Astrocyte of the cerebellum (primary cell): ENCODE results near the gene SPIN4.

Experiments used
- DNase-seq: peaks from one replicate; pipeline ENCODE4 v3.0.0-alpha.2; 2011; ENCODE audit warnings: low read depth
- H3K4me3 ChIP-seq: 2 replicates; pipeline ENCODE4 v1.5.1; 2011; ENCODE audit warnings: mild to moderate bottlenecking, low read depth, low read length, moderate library complexity
- CTCF ChIP-seq: IDR thresholded peaks from 2 replicates; pipeline ENCODE4 v1.5.1; 2012; ENCODE audit warnings: low read length, low read depth, moderate library complexity, mild to moderate bottlenecking; ENCODE audit errors: missing control alignments
- in situ Hi-C: cut with HindIII; loops from 2 replicates; pipeline ENCODE4 v1.10.0; 2017; ENCODE audit warnings: low sequenced_read_pairs

Gene SPIN4

DNA sequence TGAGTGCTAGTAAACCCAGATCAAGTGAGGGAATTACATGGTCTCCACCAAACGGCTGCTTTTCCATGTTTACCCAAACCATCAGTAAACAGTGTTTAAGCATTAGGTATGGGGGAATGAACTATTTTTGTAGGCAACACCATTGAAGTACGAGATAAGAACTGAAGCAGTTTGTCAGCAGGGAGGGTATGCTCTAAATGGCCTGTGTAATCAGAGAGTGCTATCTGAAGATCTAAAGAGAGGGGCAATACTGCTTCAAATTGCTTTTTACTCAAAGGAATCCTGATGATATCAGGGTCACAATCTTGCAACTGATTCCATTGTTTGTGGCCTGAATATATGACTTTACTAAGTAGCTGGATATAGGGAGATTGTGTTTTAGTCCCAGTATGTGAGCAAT is 10.4 kb upstream of the SPIN4 start:
- no peak overlapping the region for H3K4me3 ChIP-seq
- in situ Hi-C loops, result no loop called here
- TF ChIP-seq CTCF, result no peak
- DNase-seq, result no peak

GRCh38 chrX:63354484-63354883 is 3.4 kb upstream of the SPIN4 start:
- in situ Hi-C loops, result no loop called here
- no peak for TF ChIP-seq CTCF

DNA sequence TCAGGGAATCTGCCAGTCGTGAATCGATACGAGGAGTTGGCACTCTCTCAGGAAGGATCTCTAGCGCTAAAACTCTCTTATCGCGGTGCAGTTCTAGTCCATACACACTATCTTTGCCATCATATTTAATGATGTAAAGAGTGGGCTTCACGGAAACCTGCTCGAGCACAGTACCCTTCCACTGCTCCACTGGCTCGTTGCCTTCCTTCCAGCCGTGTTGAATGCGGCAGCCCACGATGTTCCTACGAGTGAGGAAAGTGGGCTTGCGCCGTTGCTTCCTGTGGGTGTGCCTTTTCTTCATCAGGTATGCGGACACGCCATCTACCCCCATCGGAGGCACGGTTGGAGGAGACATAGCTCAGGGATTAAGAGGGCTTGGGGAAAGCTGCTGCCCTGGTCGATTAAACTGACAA is 661 bp downstream of the SPIN4 start:
- TF ChIP-seq CTCF, result no peak
- DNase-seq, result no peak
- H3K4me3 ChIP-seq, result peak overlapping the region; percentile 60
- in situ Hi-C loops, result no loop called here

More at GRCh38 chrX:63354484-63354883, 3.4 kb upstream of the SPIN4 start:
- H3K4me3 ChIP-seq, result no peak overlapping the region
- no peak for DNase-seq

GRCh38 chrX:63349307-63349706 is 1.8 kb downstream of the SPIN4 start:
- in situ Hi-C loops, result no loop called here
- TF ChIP-seq CTCF, result no peak
- DNase-seq, result no peak
- H3K4me3 ChIP-seq, result no peak overlapping the region

GRCh38 chrX:63330681-63331080 is 20.5 kb downstream of the SPIN4 start:
- DNase-seq, result no peak
- in situ Hi-C loops, result no loop called here
- no peak for TF ChIP-seq CTCF

GRCh38 chrX:63327788-63328187 is 23.3 kb downstream of the SPIN4 start:
- in situ Hi-C loops, result no loop called here
- no peak for DNase-seq
- no peak for TF ChIP-seq CTCF
- no peak overlapping the region for H3K4me3 ChIP-seq

More at GRCh38 chrX:63330681-63331080, 20.5 kb downstream of the SPIN4 start:
- H3K4me3 ChIP-seq, result no peak overlapping the region

- no peak for TF ChIP-seq CTCF
- in situ Hi-C loops, result no loop called here
- DNase-seq, result no peak
- no peak overlapping the region for H3K4me3 ChIP-seq
Measured at GRCh38 chrX:63299596-63299995, 51.5 kb downstream of the SPIN4 start.
